MCF 10A (cell line): ENCODE results near the gene GGA3. TPM values are rescaled to one million over a fixed set of nuclear protein-coding genes. Genes with fewer than 3 reads are reported as not detected.
"Not testable (repeated sequence)": the region's sequence is repeated elsewhere in the genome, so short reads cannot be mapped to it uniquely, and the experiment has no call there.

Experiments
- BruUV-seq: library from RNA; stranded (reverse); fragments of 400-500 nt; replicated peaks from 2 replicates; lab custom pipeline; 2021; lab: Mats Ljungman, UMichigan
- CTCF ChIA-PET: fragments of 300-600 bp; sonication (Branson Sonifier 250); formaldehyde crosslinking; extraction: SDS; loops from one replicate; lab custom pipeline; 2021; ENCODE audit warnings: antibody characterized with exemption, inconsistent platforms; lab: Yijun Ruan, JAX
- POLR2A ChIA-PET: fragments of 300-600, 350-650 bp; sonication (Branson Sonifier 250); formaldehyde crosslinking; extraction: SDS; loops from one replicate; lab custom pipeline; 2020; ENCODE audit warnings: antibody characterized with exemption, inconsistent platforms; lab: Yijun Ruan, JAX
- DNase-seq: peaks from one replicate; pipeline ENCODE4 v3.0.0-alpha.2; 2018; ENCODE audit not compliant: unreplicated experiment
- H3K27ac Mint-ChIP-seq: one replicate; pipeline ENCODE4 v1.8.0; 2022; ENCODE audit warnings: mild to moderate bottlenecking, low read depth, mixed read lengths; ENCODE audit not compliant: unreplicated experiment
- H3K27me3 Mint-ChIP-seq: one replicate; pipeline ENCODE4 v1.8.0; 2022; ENCODE audit warnings: mixed read lengths; ENCODE audit not compliant: insufficient read depth, unreplicated experiment
- H3K36me3 Mint-ChIP-seq: one replicate; pipeline ENCODE4 v1.8.0; 2022; ENCODE audit warnings: mild to moderate bottlenecking, moderate library complexity, mixed read lengths; ENCODE audit not compliant: insufficient read depth, unreplicated experiment
- H3K4me1 Mint-ChIP-seq: one replicate; pipeline ENCODE4 v1.8.0; 2022; ENCODE audit warnings: mixed read lengths; ENCODE audit not compliant: insufficient read depth, unreplicated experiment
- H3K4me3 Mint-ChIP-seq: one replicate; pipeline ENCODE4 v1.8.0; 2022; ENCODE audit warnings: mild to moderate bottlenecking, moderate library complexity, mixed read lengths; ENCODE audit not compliant: unreplicated experiment
- H3K9me3 Mint-ChIP-seq: one replicate; pipeline ENCODE4 v1.8.0; 2022; ENCODE audit warnings: mixed read lengths; ENCODE audit not compliant: unreplicated experiment
- CTCF ChIP-seq: fragments of 200-600 bp; IDR thresholded peaks from one replicate; pipeline ENCODE4 v1.8.0; 2022; ENCODE audit warnings: antibody characterized with exemption, mild to moderate bottlenecking; ENCODE audit not compliant: unreplicated experiment
- intact Hi-C: fragments of 100-400 bp; cut with micrococcal nuclease; formaldehyde crosslinking; loops from 2 replicates; pipeline ENCODE4 v1.14.1; 2022
- total RNA-seq: library from RNA; stranded (reverse); gene quantifications from 2 replicates; pipeline ENCODE4 v1.2.3, GENCODE V29; 2022

The GGA3 gene
- total RNA-seq, 1 experiment from 2014 or later = 32.7 TPM

DNA sequence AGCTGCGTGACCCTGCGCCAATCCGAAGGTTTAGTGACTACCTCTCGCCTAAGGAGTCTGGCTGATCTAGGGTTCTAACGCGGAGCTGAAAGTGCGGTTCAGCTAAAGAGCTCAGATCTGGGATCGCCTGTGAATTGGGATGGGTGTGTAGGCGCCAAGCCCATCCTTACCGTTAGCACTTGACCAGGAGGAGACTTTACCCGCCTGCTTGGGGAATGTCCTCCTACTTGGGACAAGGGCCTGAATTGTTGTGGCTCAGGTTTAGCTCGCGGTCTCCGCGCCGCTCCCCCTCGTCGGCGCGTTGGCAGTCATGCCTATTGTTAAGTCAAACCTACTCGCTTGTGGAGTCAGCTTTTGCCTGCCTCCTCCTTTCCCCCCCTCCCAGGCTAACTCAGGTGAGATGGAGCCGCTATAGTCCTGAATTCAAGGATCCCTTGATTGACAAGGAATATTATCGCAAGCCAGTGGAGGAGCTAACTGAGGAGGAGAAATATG, 753 bp upstream of the GGA3 start:
- Mint-ChIP-seq H3K9me3 (no peaks in the 10 kb centered on the region), H3K27ac (peak overlapping the region; percentile 100), H3K4me3 (peak overlapping the region; percentile 100), H3K36me3 (peaks cover 55% of the 10 kb centered on the region), H3K27me3 (no peaks in the 10 kb centered on the region), H3K4me1 (peaks cover 39% of the 10 kb centered on the region)
- ChIA-PET CTCF (interaction anchor here (0.6 to 3.7 kb wide), 6 partner anchors 9 to 274 kb away, joined by 3 to 38 read pairs (median 3); partner anchors contain the start of gene MIF4GD), POLR2A (interaction anchor here (0.5 to 6.0 kb wide), 35 partner anchors 10 to 423 kb away, joined by 3 to 142 read pairs (median 4); partner anchors contain the start of genes ARMC7, FDXR, GRB2 and JPT1)
- intact Hi-C loops = no loop called here
- BruUV-seq = TSS peak; percentile 56
- TF ChIP-seq CTCF = no peak
- DNase-seq = no peak

GRCh38 chr17:75260641-75261335, 618 bp downstream of the GGA3 start:
- no peaks in the 10 kb centered on the region for H3K9me3 Mint-ChIP-seq
- no peak for TF ChIP-seq CTCF
- CTCF ChIA-PET = interaction anchor here (0.6 to 3.7 kb wide), 4 partner anchors 10 to 823 kb away, joined by 4 to 38 read pairs (median 4); partner anchors contain the start of gene MIF4GD
- no peak for DNase-seq
- no peaks in the 10 kb centered on the region for H3K27me3 Mint-ChIP-seq
- TSS peak; percentile 68 for BruUV-seq
- peak overlapping the region; percentile 100 for H3K4me3 Mint-ChIP-seq
- intact Hi-C loops = no loop called here
- POLR2A ChIA-PET = interaction anchor here (0.6 to 6.0 kb wide), 28 partner anchors 9 to 1479 kb away, joined by 3 to 142 read pairs (median 5); partner anchors contain the start of genes ARMC7, FDXR, GRB2 and MIF4GD
- peak overlapping the region; percentile 100 for H3K27ac Mint-ChIP-seq
- H3K4me1 Mint-ChIP-seq = peaks cover 53% of the 10 kb centered on the region
- peaks cover 41% of the 10 kb centered on the region for H3K36me3 Mint-ChIP-seq

GRCh38 chr17:75257228-75257627, 4.2 kb downstream of the GGA3 start:
- H3K27me3 Mint-ChIP-seq, H3K9me3 Mint-ChIP-seq, CTCF ChIA-PET, H3K4me3 Mint-ChIP-seq, DNase-seq, POLR2A ChIA-PET, intact Hi-C loops, BruUV-seq: not testable (repeated sequence)
- H3K27ac Mint-ChIP-seq = peak overlapping the region; percentile 98
- peaks cover 19% of the 10 kb centered on the region for H3K36me3 Mint-ChIP-seq
- peaks cover 65% of the 10 kb centered on the region for H3K4me1 Mint-ChIP-seq

DNA sequence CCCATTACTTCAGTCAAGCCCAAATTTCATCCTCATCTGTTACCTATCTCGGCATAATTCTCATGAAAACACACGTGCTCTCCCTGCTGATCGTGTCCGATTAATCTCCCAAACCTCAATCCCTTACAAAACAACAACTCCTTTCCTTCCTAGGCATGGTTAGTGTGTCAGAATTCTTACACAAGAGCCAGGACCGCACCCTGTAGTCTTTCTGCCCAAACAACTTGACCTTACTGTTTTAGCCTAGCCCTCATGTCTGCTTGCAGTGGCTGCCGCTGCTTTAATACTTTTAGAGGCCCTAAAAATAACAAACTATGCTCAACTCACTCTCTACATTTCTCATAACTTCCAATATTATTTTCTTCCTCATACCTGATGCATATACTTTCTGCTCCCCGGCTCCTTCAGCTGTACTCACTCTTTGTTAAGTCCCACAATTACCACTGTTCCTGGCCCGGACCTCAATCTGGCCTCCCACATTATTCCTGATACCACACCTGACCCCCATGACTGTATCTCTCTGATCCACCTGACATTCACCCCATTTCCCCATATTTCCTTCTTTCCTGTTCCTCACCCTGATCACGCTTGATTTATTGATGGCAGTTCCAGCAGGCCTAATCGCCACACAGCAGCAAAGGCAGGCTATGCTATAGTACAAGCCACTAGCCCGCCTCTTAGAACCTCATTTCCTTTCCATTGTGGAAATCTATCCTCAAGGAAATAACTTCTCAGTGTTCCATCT, 5.3 kb downstream of the GGA3 start:
- Mint-ChIP-seq H3K36me3 (peaks cover 19% of the 10 kb centered on the region), H3K4me1 (peaks cover 64% of the 10 kb centered on the region), H3K4me3 (peak overlapping the region; percentile 71), H3K27ac (peak overlapping the region; percentile 98)
- DNase-seq = peak; percentile 60
- H3K27me3 Mint-ChIP-seq, CTCF ChIA-PET, H3K9me3 Mint-ChIP-seq, BruUV-seq, intact Hi-C loops: not testable (repeated sequence)
- POLR2A ChIA-PET = interaction anchor here (0.8 kb wide), 1 partner anchor 11 kb away, joined by 4 read pairs; no protein-coding TSS in a partner anchor
